HG02981 (cell line): Measurements from ENCODE around the gene APOL1.
"Not testable (repeated sequence)": the region's sequence is repeated elsewhere in the genome, so short reads cannot be mapped to it uniquely, and the experiment has no call there.

ENCODE experiments used
- ATAC-seq: cut with Tn5 transposase; IDR thresholded peaks from one replicate; pipeline ENCODE4 v1.9.1; 2021; ENCODE audit warnings: mild to moderate bottlenecking, moderate library complexity; ENCODE audit not compliant: unreplicated experiment

APOL1 gene, protein sequence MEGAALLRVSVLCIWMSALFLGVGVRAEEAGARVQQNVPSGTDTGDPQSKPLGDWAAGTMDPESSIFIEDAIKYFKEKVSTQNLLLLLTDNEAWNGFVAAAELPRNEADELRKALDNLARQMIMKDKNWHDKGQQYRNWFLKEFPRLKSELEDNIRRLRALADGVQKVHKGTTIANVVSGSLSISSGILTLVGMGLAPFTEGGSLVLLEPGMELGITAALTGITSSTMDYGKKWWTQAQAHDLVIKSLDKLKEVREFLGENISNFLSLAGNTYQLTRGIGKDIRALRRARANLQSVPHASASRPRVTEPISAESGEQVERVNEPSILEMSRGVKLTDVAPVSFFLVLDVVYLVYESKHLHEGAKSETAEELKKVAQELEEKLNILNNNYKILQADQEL

GRCh38 chr22:36252754-36253522 lies at the start of gene APOL1:
Gene APOL1, plus strand, starts transcription at chr22:36253133. Its CDS starts 1,823 bp downstream, at chr22:36254956.
- peak; percentile 66 for ATAC-seq

GRCh38 chr22:36203441-36203840 lies 49.5 kb upstream of the APOL1 start:
- ATAC-seq, result not testable (repeated sequence)

GRCh38 chr22:36204001-36204631 lies 48.8 kb upstream of the APOL1 start:
- ATAC-seq, result no peak

DNA sequence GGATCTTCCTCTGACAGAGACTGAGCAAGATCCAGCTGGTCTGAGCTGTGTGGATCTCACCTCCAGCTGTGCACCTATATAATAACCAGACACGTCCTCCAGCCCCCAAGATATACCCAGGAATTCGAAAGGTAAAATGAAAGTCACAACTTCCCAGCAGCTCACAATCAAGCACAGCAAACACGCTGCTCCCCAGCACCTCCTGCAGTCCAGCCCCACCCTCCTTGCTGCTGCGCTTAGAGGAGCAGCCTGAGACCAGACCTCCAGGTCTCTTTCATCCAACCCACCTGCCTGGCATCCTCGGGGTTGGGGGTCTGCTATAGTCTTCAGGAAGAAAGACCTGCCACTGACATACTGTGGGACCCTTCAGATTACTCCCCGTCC lies 48.3 kb upstream of the APOL1 start:
- ATAC-seq, result no peak

GRCh38 chr22:36205573-36205972 lies 47.4 kb upstream of the APOL1 start:
- not testable (repeated sequence) for ATAC-seq

GRCh38 chr22:36206255-36206654 lies 46.7 kb upstream of the APOL1 start:
- ATAC-seq, result no peak

GRCh38 chr22:36208162-36208765 lies 44.7 kb upstream of the APOL1 start:
- no peak for ATAC-seq

GRCh38 chr22:36208914-36209313 lies 44.0 kb upstream of the APOL1 start:
- ATAC-seq, result no peak

GRCh38 chr22:36209488-36209908 lies 43.4 kb upstream of the APOL1 start:
- not testable (repeated sequence) for ATAC-seq

GRCh38 chr22:36210224-36210623 lies 42.7 kb upstream of the APOL1 start:
- ATAC-seq, result no peak

GRCh38 chr22:36211237-36211861 lies 41.6 kb upstream of the APOL1 start:
- no peak for ATAC-seq

GRCh38 chr22:36212901-36213300 lies 40.0 kb upstream of the APOL1 start:
- no peak for ATAC-seq

GRCh38 chr22:36213586-36213985 lies 39.3 kb upstream of the APOL1 start:
- no peak for ATAC-seq

DNA sequence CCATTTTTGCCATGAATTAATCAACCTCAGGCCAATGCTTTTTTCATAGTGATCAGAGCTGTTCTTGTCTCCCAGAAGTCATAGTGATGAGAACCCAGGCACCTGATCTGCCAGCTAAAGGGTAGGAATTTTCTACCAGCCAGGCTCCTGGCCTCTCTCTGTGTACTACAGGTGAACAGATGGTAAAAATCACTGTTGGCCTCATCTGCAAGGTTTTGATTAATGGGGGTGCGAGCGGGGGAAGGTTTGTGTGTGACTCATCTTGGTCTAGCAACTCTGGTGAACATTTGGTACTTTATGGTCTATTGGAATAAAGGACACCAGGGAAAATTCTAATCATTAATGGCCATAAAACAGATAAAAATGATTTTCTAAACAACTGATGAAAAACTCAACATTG lies 37.0 kb upstream of the APOL1 start:
- no peak for ATAC-seq

DNA sequence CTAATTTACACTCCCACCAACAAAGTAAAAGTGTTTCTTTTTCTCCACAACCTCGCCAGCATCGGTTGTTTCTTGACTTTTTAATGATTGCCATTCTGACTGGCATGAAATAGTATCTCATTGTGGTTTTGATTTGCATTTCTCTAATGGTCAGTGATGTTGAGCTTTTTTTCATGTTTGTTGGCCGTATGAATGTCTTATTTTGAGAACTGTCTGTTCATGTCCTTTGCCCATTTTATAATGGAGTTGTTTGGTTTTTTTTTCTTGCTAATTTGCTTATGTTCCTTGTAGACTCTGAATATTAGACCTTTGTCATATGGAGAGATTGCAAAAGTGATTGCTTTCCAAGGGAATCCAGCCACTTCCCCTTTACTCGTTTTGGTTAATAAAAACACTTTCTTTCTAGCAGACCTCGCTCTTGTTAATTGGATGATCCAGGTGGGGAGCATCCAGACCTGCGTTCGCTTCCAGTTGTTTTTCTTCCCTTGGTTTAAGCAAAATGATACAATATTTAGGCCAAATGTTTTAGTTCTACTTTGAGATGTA lies 34.2 kb upstream of the APOL1 start:
- ATAC-seq, result no peak

GRCh38 chr22:36220451-36220921 lies 32.4 kb upstream of the APOL1 start:
- no peak for ATAC-seq

DNA sequence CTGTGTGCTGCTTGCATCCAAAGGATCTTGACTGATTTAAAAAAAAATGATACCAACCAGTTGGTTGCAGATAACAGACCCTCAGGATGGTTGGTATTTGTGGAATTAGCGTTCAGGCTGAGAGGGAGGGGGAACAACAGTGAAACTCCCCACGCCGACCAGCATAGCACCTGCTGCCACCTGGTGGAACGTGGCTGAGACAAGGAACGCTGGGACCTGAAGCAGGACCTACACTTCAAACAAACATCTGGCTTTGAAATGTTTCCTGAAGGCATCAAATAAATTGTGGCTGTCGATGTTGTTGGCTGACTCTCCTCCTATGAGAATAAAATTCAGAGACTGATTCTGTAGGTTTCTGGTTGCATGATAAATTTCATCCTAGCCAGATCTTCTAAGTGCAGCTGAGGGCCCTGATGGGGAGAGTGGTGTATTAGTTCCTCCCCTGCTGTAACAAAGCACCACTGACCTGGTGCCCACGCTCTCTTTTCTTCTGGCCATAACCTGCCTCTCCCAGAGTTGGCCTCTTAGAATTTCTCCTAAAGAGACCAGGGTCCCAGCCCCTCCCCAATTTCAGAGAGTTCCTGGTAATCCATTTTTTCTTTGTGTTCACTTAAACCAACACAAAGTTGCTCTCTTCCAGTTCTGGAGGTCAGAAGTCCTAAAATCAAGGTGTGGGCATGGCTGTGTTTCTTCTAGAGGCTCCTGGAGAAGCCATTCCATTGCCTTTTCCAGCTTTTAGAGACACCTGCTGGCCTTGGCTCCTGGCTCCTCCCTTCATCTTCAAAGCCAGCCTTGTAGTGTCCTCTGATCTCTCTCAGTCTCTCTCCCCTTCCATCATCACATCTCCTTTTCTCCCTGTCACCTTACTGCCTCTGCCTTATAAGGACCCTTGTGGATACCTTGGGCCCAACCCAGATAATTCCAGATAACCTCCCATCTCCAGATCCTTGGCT lies 30.9 kb upstream of the APOL1 start:
- no peak for ATAC-seq

GRCh38 chr22:36222887-36223450 lies 30.0 kb upstream of the APOL1 start:
- ATAC-seq, result no peak

GRCh38 chr22:36223504-36223903 lies 29.4 kb upstream of the APOL1 start:
- no peak for ATAC-seq
